ENCODE measurements around the gene RNF150.

GRCh38 chr4:141054446-141054845 lies 78.8 kb downstream of the RNF150 start:
- no peak for TF ChIP-seq CTCF (IDR thresholded peaks at IDR 0.05; ENCODE audit: low read depth, low read length)
- no peak for TF ChIP-seq EZH2phosphoT487 (IDR thresholded peaks at IDR 0.05; ENCODE audit: low read depth)

Data from OCI-LY3 (cell line).